ENCODE results near the gene TXNDC9.
"Not testable (repeated sequence)": the region's sequence is repeated elsewhere in the genome, so short reads cannot be mapped to it uniquely, and the experiment has no call there.

The TXNDC9 gene

GRCh38 chr2:99336804-99337112, 625 bp upstream of the TXNDC9 start:
- Histone ChIP-seq H3K36me3 (ENCODE audit: insufficient read depth, low read length) (peaks cover 14% of the 10 kb centered on the region), H3K79me2 (ENCODE audit: control insufficient read depth, insufficient read depth, low read length, unreplicated experiment) (peaks cover 87% of the 10 kb centered on the region), H3K4me1 (ENCODE audit: control insufficient read depth, insufficient read depth, low read length, unreplicated experiment) (peaks cover 21% of the 10 kb centered on the region), H3K4me3 (ENCODE audit: low read depth, low read length) (peak overlapping the region; percentile 88), H2AFZ (ENCODE audit: low read length, unreplicated experiment) (peak overlapping the region; percentile 97), H3K27ac (ENCODE audit: low read depth, low read length) (peak overlapping the region; percentile 47), H3K27me3 (ENCODE audit: insufficient read depth, low read length) (no peaks in the 10 kb centered on the region)

GRCh38 chr2:99325384-99325783, 10.7 kb downstream of the TXNDC9 start:
- Histone ChIP-seq H3K4me1 (ENCODE audit: control insufficient read depth, insufficient read depth, low read length, unreplicated experiment) (no peaks in the 10 kb centered on the region), H3K36me3 (ENCODE audit: insufficient read depth, low read length) (peaks cover 45% of the 10 kb centered on the region), H3K79me2 (ENCODE audit: control insufficient read depth, insufficient read depth, low read length, unreplicated experiment) (peaks cover 13% of the 10 kb centered on the region), H2AFZ (ENCODE audit: low read length, unreplicated experiment) (no peak overlapping the region), H3K27ac (ENCODE audit: low read depth, low read length) (no peak overlapping the region), H3K27me3 (ENCODE audit: insufficient read depth, low read length) (no peaks in the 10 kb centered on the region), H3K4me3 (ENCODE audit: low read depth, low read length) (no peak overlapping the region)

GRCh38 chr2:99317873-99318200, 18.3 kb downstream of the TXNDC9 start:
- not testable (repeated sequence) for H3K4me3 ChIP-seq (ENCODE audit: low read depth, low read length); H3K27me3 ChIP-seq (ENCODE audit: insufficient read depth, low read length); H2AFZ ChIP-seq (ENCODE audit: low read length, unreplicated experiment); H3K27ac ChIP-seq (ENCODE audit: low read depth, low read length); H3K79me2 ChIP-seq (ENCODE audit: control insufficient read depth, insufficient read depth, low read length, unreplicated experiment); H3K4me1 ChIP-seq (ENCODE audit: control insufficient read depth, insufficient read depth, low read length, unreplicated experiment)
- H3K36me3 ChIP-seq (ENCODE audit: insufficient read depth, low read length), result peaks cover 46% of the 10 kb centered on the region

GRCh38 chr2:99317161-99317872, 18.8 kb downstream of the TXNDC9 start:
- Histone ChIP-seq H3K27me3 (ENCODE audit: insufficient read depth, low read length) (no peaks in the 10 kb centered on the region), H3K4me1 (ENCODE audit: control insufficient read depth, insufficient read depth, low read length, unreplicated experiment) (no peaks in the 10 kb centered on the region), H2AFZ (ENCODE audit: low read length, unreplicated experiment) (no peak overlapping the region), H3K27ac (ENCODE audit: low read depth, low read length) (no peak overlapping the region), H3K36me3 (ENCODE audit: insufficient read depth, low read length) (peaks cover 43% of the 10 kb centered on the region), H3K79me2 (ENCODE audit: control insufficient read depth, insufficient read depth, low read length, unreplicated experiment) (no peaks in the 10 kb centered on the region), H3K4me3 (ENCODE audit: low read depth, low read length) (no peak overlapping the region)

- not testable (repeated sequence) for H3K4me3 ChIP-seq (ENCODE audit: low read depth, low read length); H3K36me3 ChIP-seq (ENCODE audit: insufficient read depth, low read length); H3K4me1 ChIP-seq (ENCODE audit: control insufficient read depth, insufficient read depth, low read length, unreplicated experiment); H3K27me3 ChIP-seq (ENCODE audit: insufficient read depth, low read length); H3K27ac ChIP-seq (ENCODE audit: low read depth, low read length); H3K79me2 ChIP-seq (ENCODE audit: control insufficient read depth, insufficient read depth, low read length, unreplicated experiment); H2AFZ ChIP-seq (ENCODE audit: low read length, unreplicated experiment)
These were observed 35.0 kb downstream of the TXNDC9 start, which contains the start of gene LYG1 for GRCh38 chr2:99301097-99301496. TSS of gene LYG1 (minus strand) at chr2:99301197. CDS start at chr2:99295670, 5,527 bp downstream.

GRCh38 chr2:99299580-99299979, 36.6 kb downstream of the TXNDC9 start:
- Histone ChIP-seq H3K4me3 (ENCODE audit: low read depth, low read length) (no peak overlapping the region), H2AFZ (ENCODE audit: low read length, unreplicated experiment) (no peak overlapping the region), H3K27ac (ENCODE audit: low read depth, low read length) (no peak overlapping the region), H3K4me1 (ENCODE audit: control insufficient read depth, insufficient read depth, low read length, unreplicated experiment) (no peaks in the 10 kb centered on the region), H3K36me3 (ENCODE audit: insufficient read depth, low read length) (no peaks in the 10 kb centered on the region), H3K79me2 (ENCODE audit: control insufficient read depth, insufficient read depth, low read length, unreplicated experiment) (no peaks in the 10 kb centered on the region), H3K27me3 (ENCODE audit: insufficient read depth, low read length) (no peaks in the 10 kb centered on the region)

GRCh38 chr2:99297994-99298393, 38.1 kb downstream of the TXNDC9 start:
- Histone ChIP-seq H3K36me3 (ENCODE audit: insufficient read depth, low read length) (no peaks in the 10 kb centered on the region), H3K4me3 (ENCODE audit: low read depth, low read length) (no peak overlapping the region), H2AFZ (ENCODE audit: low read length, unreplicated experiment) (no peak overlapping the region), H3K4me1 (ENCODE audit: control insufficient read depth, insufficient read depth, low read length, unreplicated experiment) (no peaks in the 10 kb centered on the region), H3K27ac (ENCODE audit: low read depth, low read length) (no peak overlapping the region), H3K79me2 (ENCODE audit: control insufficient read depth, insufficient read depth, low read length, unreplicated experiment) (no peaks in the 10 kb centered on the region), H3K27me3 (ENCODE audit: insufficient read depth, low read length) (no peaks in the 10 kb centered on the region)

- Histone ChIP-seq H3K36me3 (ENCODE audit: insufficient read depth, low read length) (no peaks in the 10 kb centered on the region), H3K27ac (ENCODE audit: low read depth, low read length) (no peak overlapping the region), H3K4me1 (ENCODE audit: control insufficient read depth, insufficient read depth, low read length, unreplicated experiment) (no peaks in the 10 kb centered on the region), H3K27me3 (ENCODE audit: insufficient read depth, low read length) (no peaks in the 10 kb centered on the region), H2AFZ (ENCODE audit: low read length, unreplicated experiment) (no peak overlapping the region), H3K4me3 (ENCODE audit: low read depth, low read length) (no peak overlapping the region), H3K79me2 (ENCODE audit: control insufficient read depth, insufficient read depth, low read length, unreplicated experiment) (no peaks in the 10 kb centered on the region)
These were observed 50.6 kb downstream of the TXNDC9 start for GRCh38 chr2:99285526-99285925.

- Histone ChIP-seq H3K4me3 (ENCODE audit: low read depth, low read length) (no peak overlapping the region), H3K4me1 (ENCODE audit: control insufficient read depth, insufficient read depth, low read length, unreplicated experiment) (peaks cover 6% of the 10 kb centered on the region), H2AFZ (ENCODE audit: low read length, unreplicated experiment) (no peak overlapping the region), H3K27me3 (ENCODE audit: insufficient read depth, low read length) (no peaks in the 10 kb centered on the region), H3K79me2 (ENCODE audit: control insufficient read depth, insufficient read depth, low read length, unreplicated experiment) (no peaks in the 10 kb centered on the region), H3K27ac (ENCODE audit: low read depth, low read length) (no peak overlapping the region), H3K36me3 (ENCODE audit: insufficient read depth, low read length) (no peaks in the 10 kb centered on the region)
These were observed 56.0 kb downstream of the TXNDC9 start for GRCh38 chr2:99279969-99280695.

- H3K4me3 ChIP-seq (ENCODE audit: low read depth, low read length), result peak overlapping the region; percentile 57
These were observed 57.3 kb downstream of the TXNDC9 start for GRCh38 chr2:99278793-99279291.

GRCh38 chr2:99278195-99278765, 57.9 kb downstream of the TXNDC9 start:
- Histone ChIP-seq H3K27ac (ENCODE audit: low read depth, low read length) (peak overlapping the region; percentile 7), H2AFZ (ENCODE audit: low read length, unreplicated experiment) (peak overlapping the region; percentile 9), H3K4me3 (ENCODE audit: low read depth, low read length) (peak overlapping the region; percentile 57)
- not testable (repeated sequence) for H3K27me3 ChIP-seq (ENCODE audit: insufficient read depth, low read length); H3K4me1 ChIP-seq (ENCODE audit: control insufficient read depth, insufficient read depth, low read length, unreplicated experiment); H3K79me2 ChIP-seq (ENCODE audit: control insufficient read depth, insufficient read depth, low read length, unreplicated experiment); H3K36me3 ChIP-seq (ENCODE audit: insufficient read depth, low read length)

More at GRCh38 chr2:99278793-99279291, 57.3 kb downstream of the TXNDC9 start:
- H2AFZ ChIP-seq (ENCODE audit: low read length, unreplicated experiment), result peak overlapping the region; percentile 9
- H3K79me2 ChIP-seq (ENCODE audit: control insufficient read depth, insufficient read depth, low read length, unreplicated experiment), result no peaks in the 10 kb centered on the region
- peak overlapping the region; percentile 7 for H3K27ac ChIP-seq (ENCODE audit: low read depth, low read length)
- no peaks in the 10 kb centered on the region for H3K27me3 ChIP-seq (ENCODE audit: insufficient read depth, low read length)
- H3K4me1 ChIP-seq (ENCODE audit: control insufficient read depth, insufficient read depth, low read length, unreplicated experiment), result peaks cover 6% of the 10 kb centered on the region
- no peaks in the 10 kb centered on the region for H3K36me3 ChIP-seq (ENCODE audit: insufficient read depth, low read length)

All from ACC112 (cell line).